Endothelial cell (in vitro differentiated cells): ENCODE results near the gene TFAP2A. TPM values are rescaled to one million over a fixed set of nuclear protein-coding genes. Genes with fewer than 3 reads are reported as not detected.

ENCODE experiments used
- DNase-seq: peaks from one replicate; pipeline ENCODE4 v3.0.0; 2021; ENCODE audit warnings: low spot score
- H3K27ac Mint-ChIP-seq: one replicate; pipeline ENCODE4 v1.8.0; 2021; ENCODE audit warnings: mixed read lengths, inconsistent platforms; ENCODE audit not compliant: unreplicated experiment
- H3K27me3 Mint-ChIP-seq: one replicate; pipeline ENCODE4 v1.8.0; 2021; ENCODE audit warnings: mild to moderate bottlenecking, moderate library complexity, mixed read lengths, inconsistent platforms; ENCODE audit not compliant: unreplicated experiment
- H3K36me3 Mint-ChIP-seq: one replicate; pipeline ENCODE4 v1.8.0; 2021; ENCODE audit warnings: mild to moderate bottlenecking, low read depth, mixed read lengths, inconsistent platforms; ENCODE audit not compliant: unreplicated experiment
- H3K4me1 Mint-ChIP-seq: one replicate; pipeline ENCODE4 v1.8.0; 2021; ENCODE audit warnings: mild to moderate bottlenecking, mixed read lengths, inconsistent platforms; ENCODE audit not compliant: unreplicated experiment
- H3K4me3 Mint-ChIP-seq: one replicate; pipeline ENCODE4 v1.8.0; 2021; ENCODE audit warnings: mild to moderate bottlenecking, mixed read lengths, inconsistent platforms; ENCODE audit not compliant: unreplicated experiment
- H3K9me3 Mint-ChIP-seq: one replicate; pipeline ENCODE4 v1.8.0; 2021; ENCODE audit warnings: mixed read lengths, inconsistent platforms; ENCODE audit not compliant: unreplicated experiment
- total RNA-seq: library from RNA; stranded (reverse); fragmentation: NEBNext Ultra II Directional; extraction: Animal tissue kit (Norgen Biotek cat#: 25700); gene quantifications from one replicate; pipeline ENCODE4 v1.2.1, GENCODE V29; 2021; ENCODE audit not compliant: unreplicated experiment
- TF ChIP-seq, protein P1 (sequence below): fragments of 200-600 bp; sonication (generic); IDR thresholded peaks from one replicate; pipeline ENCODE4 v1.5.0; 2021; ENCODE audit warnings: antibody characterized with exemption; ENCODE audit not compliant: unreplicated experiment

TFAP2A gene
- total RNA-seq, 1 donor from 2014 or later = 0.31 TPM

DNA sequence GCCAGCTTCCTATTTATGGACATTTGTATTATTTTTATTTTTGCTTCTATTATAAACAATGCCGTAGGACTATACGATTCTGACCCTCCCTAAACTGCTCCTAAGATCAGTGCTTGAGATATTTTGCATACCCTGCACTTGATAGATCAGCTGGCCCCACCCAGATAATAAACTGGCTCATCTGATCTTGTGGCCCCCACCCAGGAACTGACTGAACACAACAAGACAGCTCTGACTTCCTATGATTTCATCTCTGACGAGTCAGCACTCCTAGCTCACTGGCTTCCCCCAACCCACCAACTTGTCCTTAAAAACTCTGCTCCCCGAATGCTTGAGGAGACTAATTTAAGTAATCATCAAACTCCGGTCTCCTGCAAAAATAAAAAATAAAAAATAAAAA is 34.9 kb upstream of the TFAP2A start:
- peaks cover 2% of the 10 kb centered on the region for H3K4me1 Mint-ChIP-seq
- no peak overlapping the region for H3K27ac Mint-ChIP-seq
- no peaks in the 10 kb centered on the region for H3K9me3 Mint-ChIP-seq
- H3K27me3 Mint-ChIP-seq = no peaks in the 10 kb centered on the region
- H3K4me3 Mint-ChIP-seq = no peak overlapping the region
- no peaks in the 10 kb centered on the region for H3K36me3 Mint-ChIP-seq
- DNase-seq = no peak
- TF ChIP-seq, protein P1, sequence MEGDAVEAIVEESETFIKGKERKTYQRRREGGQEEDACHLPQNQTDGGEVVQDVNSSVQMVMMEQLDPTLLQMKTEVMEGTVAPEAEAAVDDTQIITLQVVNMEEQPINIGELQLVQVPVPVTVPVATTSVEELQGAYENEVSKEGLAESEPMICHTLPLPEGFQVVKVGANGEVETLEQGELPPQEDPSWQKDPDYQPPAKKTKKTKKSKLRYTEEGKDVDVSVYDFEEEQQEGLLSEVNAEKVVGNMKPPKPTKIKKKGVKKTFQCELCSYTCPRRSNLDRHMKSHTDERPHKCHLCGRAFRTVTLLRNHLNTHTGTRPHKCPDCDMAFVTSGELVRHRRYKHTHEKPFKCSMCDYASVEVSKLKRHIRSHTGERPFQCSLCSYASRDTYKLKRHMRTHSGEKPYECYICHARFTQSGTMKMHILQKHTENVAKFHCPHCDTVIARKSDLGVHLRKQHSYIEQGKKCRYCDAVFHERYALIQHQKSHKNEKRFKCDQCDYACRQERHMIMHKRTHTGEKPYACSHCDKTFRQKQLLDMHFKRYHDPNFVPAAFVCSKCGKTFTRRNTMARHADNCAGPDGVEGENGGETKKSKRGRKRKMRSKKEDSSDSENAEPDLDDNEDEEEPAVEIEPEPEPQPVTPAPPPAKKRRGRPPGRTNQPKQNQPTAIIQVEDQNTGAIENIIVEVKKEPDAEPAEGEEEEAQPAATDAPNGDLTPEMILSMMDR = no peak

DNA sequence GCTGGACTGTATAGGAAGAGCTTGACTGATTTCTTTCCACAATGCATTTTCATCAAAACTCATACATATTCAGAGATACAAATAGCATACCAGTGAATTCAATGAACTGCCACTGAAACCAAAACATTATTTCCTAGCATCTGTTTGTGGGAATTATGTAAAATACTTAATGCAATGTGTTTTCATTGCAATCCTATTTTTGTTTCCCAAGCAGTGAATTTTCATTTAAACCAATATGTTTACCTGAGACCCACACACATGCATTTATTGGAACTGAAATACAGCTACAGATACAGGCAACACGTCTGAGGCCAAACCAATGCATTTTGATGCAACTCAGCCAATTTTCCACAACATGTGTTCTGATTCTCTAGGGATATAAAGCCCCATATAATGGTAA is 33.2 kb upstream of the TFAP2A start:
- no peaks in the 10 kb centered on the region for H3K27me3 Mint-ChIP-seq
- peaks cover 2% of the 10 kb centered on the region for H3K4me1 Mint-ChIP-seq
- DNase-seq = no peak

DNA sequence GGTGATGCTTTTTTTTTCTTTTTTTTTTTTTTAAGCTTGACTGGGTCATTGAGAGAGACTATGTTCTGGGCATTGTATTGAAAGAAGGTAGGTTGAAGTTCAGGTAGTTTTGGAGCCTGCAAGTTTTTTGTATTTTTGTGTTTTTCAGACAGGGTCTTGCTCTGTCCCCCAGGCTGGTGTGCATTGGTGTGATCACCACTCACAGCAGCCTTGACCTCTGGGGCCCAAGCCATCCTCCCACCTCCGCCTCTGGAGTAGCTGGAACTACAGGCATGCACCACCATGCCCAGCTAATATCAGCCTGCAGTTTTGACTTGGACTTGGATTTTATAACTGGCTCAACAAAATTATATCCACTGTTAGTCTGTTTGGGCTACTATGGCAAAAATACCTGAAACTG is 31.7 kb upstream of the TFAP2A start:
- no peaks in the 10 kb centered on the region for H3K9me3 Mint-ChIP-seq
- no peaks in the 10 kb centered on the region for H3K36me3 Mint-ChIP-seq
- peaks cover 1% of the 10 kb centered on the region for H3K27me3 Mint-ChIP-seq
- peaks cover 2% of the 10 kb centered on the region for H3K4me1 Mint-ChIP-seq
- DNase-seq = no peak
- TF ChIP-seq, protein P1 = no peak
- no peak overlapping the region for H3K27ac Mint-ChIP-seq
- no peak overlapping the region for H3K4me3 Mint-ChIP-seq

More for the DNA sequence above, 33.2 kb upstream of the TFAP2A start:
- Mint-ChIP-seq H3K36me3 (no peaks in the 10 kb centered on the region), H3K27ac (no peak overlapping the region), H3K9me3 (no peaks in the 10 kb centered on the region), H3K4me3 (no peak overlapping the region)
- TF ChIP-seq, protein P1 = no peak

DNA sequence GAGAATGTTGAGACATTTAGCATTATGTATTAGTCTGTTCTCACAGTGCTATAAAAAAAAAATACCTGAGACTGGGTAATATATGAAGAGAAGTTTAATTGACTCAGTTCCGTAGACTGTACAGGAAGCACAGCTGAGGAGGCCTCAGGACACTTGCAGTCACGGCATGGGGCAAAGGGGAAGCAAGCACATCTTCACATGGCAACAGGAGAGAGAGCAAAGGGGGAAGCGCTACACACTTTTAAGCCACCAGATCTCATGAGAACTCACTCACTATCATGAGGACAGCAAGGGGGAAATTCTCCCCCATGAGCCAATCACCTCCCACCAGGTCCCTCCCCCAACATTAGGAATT is 26.8 kb upstream of the TFAP2A start:
- no peaks in the 10 kb centered on the region for H3K9me3 Mint-ChIP-seq
- no peak overlapping the region for H3K4me3 Mint-ChIP-seq
- H3K27me3 Mint-ChIP-seq = peaks cover 1% of the 10 kb centered on the region
- TF ChIP-seq, protein P1 = no peak
- no peak overlapping the region for H3K27ac Mint-ChIP-seq
- H3K36me3 Mint-ChIP-seq = no peaks in the 10 kb centered on the region
- no peak for DNase-seq
- H3K4me1 Mint-ChIP-seq = no peaks in the 10 kb centered on the region

DNA sequence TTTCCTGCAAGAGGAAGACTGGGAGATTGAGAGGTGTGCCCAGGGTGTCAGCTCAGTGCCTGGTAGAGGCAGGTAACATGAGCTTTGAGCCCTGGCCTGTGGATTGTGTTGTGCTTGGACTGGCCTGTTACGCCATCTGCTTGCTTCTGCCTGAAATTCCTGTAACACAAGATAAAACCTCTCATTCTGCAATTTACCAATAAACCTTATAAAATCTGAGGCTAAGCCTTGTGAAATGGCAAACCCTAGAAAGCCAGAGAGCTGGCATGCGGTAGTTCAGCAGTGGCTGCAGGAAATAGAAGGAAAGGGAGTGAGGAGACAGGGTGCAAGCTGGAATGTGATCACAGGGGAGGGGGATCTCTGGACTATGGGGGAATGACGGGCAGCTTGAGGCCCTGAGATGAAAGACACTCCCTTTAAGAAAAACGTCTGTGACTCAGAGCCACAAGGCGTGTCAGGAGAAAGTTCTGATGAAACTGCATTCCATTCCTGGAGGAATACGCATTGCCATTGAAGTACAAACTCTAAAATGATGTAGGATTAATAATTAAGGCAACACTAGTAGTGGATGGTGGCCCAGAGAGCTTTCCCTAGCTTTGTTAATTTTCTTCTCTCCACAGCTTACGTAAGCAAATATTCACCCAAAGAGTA is 26.3 kb upstream of the TFAP2A start:
- no peak for DNase-seq
- Mint-ChIP-seq H3K4me1 (no peaks in the 10 kb centered on the region), H3K27ac (no peak overlapping the region), H3K27me3 (peaks cover 1% of the 10 kb centered on the region), H3K4me3 (no peak overlapping the region), H3K36me3 (no peaks in the 10 kb centered on the region), H3K9me3 (no peaks in the 10 kb centered on the region)
- TF ChIP-seq, protein P1 = no peak
